ENCODE data around the gene POLA1.

Gene POLA1

GRCh38 chrX:25028726-25029125 lies 335.0 kb downstream of the POLA1 start:
- Histone ChIP-seq H4K5ac (ENCODE audit: low read length) (no peak overlapping the region), H3K4me3 (ENCODE audit: low read length) (no peak overlapping the region), H2BK15ac (replicated peaks; ENCODE audit: low read depth) (no peak overlapping the region), H3K23ac (ENCODE audit: low read length) (no peak overlapping the region), H2BK120ac (ENCODE audit: low read depth, low read length) (no peak overlapping the region), H3K27ac (ENCODE audit: low read depth, low read length) (no peak overlapping the region), H3K36me3 (ENCODE audit: control insufficient read depth, insufficient read depth, low read length) (no peaks in the 10 kb centered on the region), H3K79me2 (ENCODE audit: control insufficient read depth, insufficient read depth, low read length) (no peaks in the 10 kb centered on the region), H3K9ac (ENCODE audit: low read length) (no peak overlapping the region), H4K8ac (ENCODE audit: low read depth, low read length) (no peak overlapping the region), H3K4me2 (ENCODE audit: low read length) (no peak overlapping the region), H2BK5ac (ENCODE audit: low read length) (no peak overlapping the region), H3K27me3 (ENCODE audit: insufficient read depth, low read length, poor library complexity) (no peaks in the 10 kb centered on the region), H3K4ac (ENCODE audit: low read depth, low read length) (no peak overlapping the region), H3K56ac (ENCODE audit: low read length) (no peak overlapping the region), H2AK5ac (ENCODE audit: low read length) (no peak overlapping the region), H3K4me1 (ENCODE audit: control insufficient read depth, low read depth, low read length) (no peaks in the 10 kb centered on the region), H3K18ac (ENCODE audit: low read length) (no peak overlapping the region), H3K79me1 (ENCODE audit: low read length) (no peaks in the 10 kb centered on the region)
- no peak for DNase-seq
- no CpG with 5 or more reads among the region's 7 CpGs for WGBS (ENCODE audit: extremely low coverage, insufficient coverage, low lambda C conversion rate)

- H3K27me3 ChIP-seq (ENCODE audit: insufficient read depth, low read length, poor library complexity), result no peaks in the 10 kb centered on the region
- no peak overlapping the region for H3K4me2 ChIP-seq (ENCODE audit: low read length)
Observed at GRCh38 chrX:25029288-25029825, 335.6 kb downstream of the POLA1 start.

GRCh38 chrX:25034889-25035288 lies 341.2 kb downstream of the POLA1 start:
- Histone ChIP-seq H3K27me3 (ENCODE audit: insufficient read depth, low read length, poor library complexity) (no peaks in the 10 kb centered on the region), H3K4me1 (ENCODE audit: control insufficient read depth, low read depth, low read length) (no peaks in the 10 kb centered on the region), H3K36me3 (ENCODE audit: control insufficient read depth, insufficient read depth, low read length) (no peaks in the 10 kb centered on the region), H2BK5ac (ENCODE audit: low read length) (no peak overlapping the region), H4K8ac (ENCODE audit: low read depth, low read length) (no peak overlapping the region), H4K5ac (ENCODE audit: low read length) (no peak overlapping the region), H3K4me3 (ENCODE audit: low read length) (no peak overlapping the region), H3K23ac (ENCODE audit: low read length) (no peak overlapping the region), H3K56ac (ENCODE audit: low read length) (no peak overlapping the region), H2BK15ac (replicated peaks; ENCODE audit: low read depth) (no peak overlapping the region), H3K4ac (ENCODE audit: low read depth, low read length) (no peak overlapping the region), H2AK5ac (ENCODE audit: low read length) (no peak overlapping the region), H3K79me1 (ENCODE audit: low read length) (no peaks in the 10 kb centered on the region), H3K4me2 (ENCODE audit: low read length) (no peak overlapping the region), H3K18ac (ENCODE audit: low read length) (no peak overlapping the region), H3K27ac (ENCODE audit: low read depth, low read length) (no peak overlapping the region), H3K9ac (ENCODE audit: low read length) (no peak overlapping the region), H3K79me2 (ENCODE audit: control insufficient read depth, insufficient read depth, low read length) (no peaks in the 10 kb centered on the region), H2BK120ac (ENCODE audit: low read depth, low read length) (no peak overlapping the region)
- DNase-seq, result peak; percentile 68
- WGBS (ENCODE audit: extremely low coverage, insufficient coverage, low lambda C conversion rate), result no CpG with 5 or more reads among the region's 3 CpGs

More at GRCh38 chrX:25029288-25029825, 335.6 kb downstream of the POLA1 start:
- H2AK5ac ChIP-seq (ENCODE audit: low read length), result no peak overlapping the region
- no peak overlapping the region for H3K27ac ChIP-seq (ENCODE audit: low read depth, low read length)
- no peak overlapping the region for H3K4ac ChIP-seq (ENCODE audit: low read depth, low read length)
- no peak overlapping the region for H3K23ac ChIP-seq (ENCODE audit: low read length)
- DNase-seq, result no peak
- H4K5ac ChIP-seq (ENCODE audit: low read length), result no peak overlapping the region
- H3K56ac ChIP-seq (ENCODE audit: low read length), result no peak overlapping the region
- no CpG with 5 or more reads among the region's 16 CpGs for WGBS (ENCODE audit: extremely low coverage, insufficient coverage, low lambda C conversion rate)
- no peaks in the 10 kb centered on the region for H3K4me1 ChIP-seq (ENCODE audit: control insufficient read depth, low read depth, low read length)
- H3K18ac ChIP-seq (ENCODE audit: low read length), result no peak overlapping the region
- no peaks in the 10 kb centered on the region for H3K36me3 ChIP-seq (ENCODE audit: control insufficient read depth, insufficient read depth, low read length)
- no peak overlapping the region for H2BK15ac ChIP-seq (replicated peaks; ENCODE audit: low read depth)
- H2BK120ac ChIP-seq (ENCODE audit: low read depth, low read length), result no peak overlapping the region
- H2BK5ac ChIP-seq (ENCODE audit: low read length), result no peak overlapping the region
- H3K79me2 ChIP-seq (ENCODE audit: control insufficient read depth, insufficient read depth, low read length), result no peaks in the 10 kb centered on the region
- no peak overlapping the region for H3K4me3 ChIP-seq (ENCODE audit: low read length)
- H3K9ac ChIP-seq (ENCODE audit: low read length), result no peak overlapping the region
- H4K8ac ChIP-seq (ENCODE audit: low read depth, low read length), result no peak overlapping the region
- no peaks in the 10 kb centered on the region for H3K79me1 ChIP-seq (ENCODE audit: low read length)

- Histone ChIP-seq H3K79me2 (ENCODE audit: control insufficient read depth, insufficient read depth, low read length) (no peaks in the 10 kb centered on the region), H3K18ac (ENCODE audit: low read length) (no peak overlapping the region), H3K27ac (ENCODE audit: low read depth, low read length) (no peak overlapping the region), H2BK120ac (ENCODE audit: low read depth, low read length) (no peak overlapping the region), H3K36me3 (ENCODE audit: control insufficient read depth, insufficient read depth, low read length) (no peaks in the 10 kb centered on the region), H3K4me2 (ENCODE audit: low read length) (no peak overlapping the region), H2AK5ac (ENCODE audit: low read length) (no peak overlapping the region), H2BK5ac (ENCODE audit: low read length) (no peak overlapping the region), H3K79me1 (ENCODE audit: low read length) (no peaks in the 10 kb centered on the region), H4K5ac (ENCODE audit: low read length) (no peak overlapping the region), H4K8ac (ENCODE audit: low read depth, low read length) (no peak overlapping the region), H3K56ac (ENCODE audit: low read length) (no peak overlapping the region), H2BK15ac (replicated peaks; ENCODE audit: low read depth) (no peak overlapping the region), H3K4me1 (ENCODE audit: control insufficient read depth, low read depth, low read length) (no peaks in the 10 kb centered on the region), H3K23ac (ENCODE audit: low read length) (no peak overlapping the region), H3K4ac (ENCODE audit: low read depth, low read length) (no peak overlapping the region), H3K4me3 (ENCODE audit: low read length) (no peak overlapping the region), H3K27me3 (ENCODE audit: insufficient read depth, low read length, poor library complexity) (no peaks in the 10 kb centered on the region), H3K9ac (ENCODE audit: low read length) (no peak overlapping the region)
- no CpG with 5 or more reads among the region's 10 CpGs for WGBS (ENCODE audit: extremely low coverage, insufficient coverage, low lambda C conversion rate)
- DNase-seq, result no peak
Observed at GRCh38 chrX:25039036-25039435, 345.3 kb downstream of the POLA1 start.

- H3K27me3 ChIP-seq (ENCODE audit: insufficient read depth, low read length, poor library complexity), result no peaks in the 10 kb centered on the region
- WGBS (ENCODE audit: extremely low coverage, insufficient coverage, low lambda C conversion rate), result no CpG with 5 or more reads among the region's 1 CpG
- no peak overlapping the region for H3K4ac ChIP-seq (ENCODE audit: low read depth, low read length)
Observed at GRCh38 chrX:25043192-25043591, 349.5 kb downstream of the POLA1 start.

More at GRCh38 chrX:25043192-25043591, 349.5 kb downstream of the POLA1 start:
- no peak overlapping the region for H3K4me2 ChIP-seq (ENCODE audit: low read length)
- no peak overlapping the region for H3K27ac ChIP-seq (ENCODE audit: low read depth, low read length)
- no peak for DNase-seq
- no peak overlapping the region for H3K9ac ChIP-seq (ENCODE audit: low read length)
- H2BK15ac ChIP-seq (replicated peaks; ENCODE audit: low read depth), result no peak overlapping the region
- no peaks in the 10 kb centered on the region for H3K4me1 ChIP-seq (ENCODE audit: control insufficient read depth, low read depth, low read length)
- no peaks in the 10 kb centered on the region for H3K79me2 ChIP-seq (ENCODE audit: control insufficient read depth, insufficient read depth, low read length)
- no peak overlapping the region for H3K4me3 ChIP-seq (ENCODE audit: low read length)
- no peaks in the 10 kb centered on the region for H3K36me3 ChIP-seq (ENCODE audit: control insufficient read depth, insufficient read depth, low read length)
- no peak overlapping the region for H2BK120ac ChIP-seq (ENCODE audit: low read depth, low read length)
- H4K5ac ChIP-seq (ENCODE audit: low read length), result no peak overlapping the region
- no peak overlapping the region for H3K18ac ChIP-seq (ENCODE audit: low read length)
- H3K56ac ChIP-seq (ENCODE audit: low read length), result no peak overlapping the region
- no peaks in the 10 kb centered on the region for H3K79me1 ChIP-seq (ENCODE audit: low read length)
- H2BK5ac ChIP-seq (ENCODE audit: low read length), result no peak overlapping the region
- H3K23ac ChIP-seq (ENCODE audit: low read length), result no peak overlapping the region
- H4K8ac ChIP-seq (ENCODE audit: low read depth, low read length), result no peak overlapping the region
- H2AK5ac ChIP-seq (ENCODE audit: low read length), result no peak overlapping the region
